Panc1 (cell line): ENCODE measurements around the gene ADGRF1. TPM values are rescaled to one million over a fixed set of nuclear protein-coding genes. Genes with fewer than 3 reads are reported as not detected.

Source experiments
- ATAC-seq: fragments of 200-7000 bp; cut with Tn5 transposase; 2 replicates; pipeline ENCODE4 v1.9.1; 2020; ENCODE audit warnings: mild to moderate bottlenecking, moderate library complexity
- BruUV-seq: library from RNA; stranded (reverse); fragments of 400-500 nt; replicated peaks from 2 replicates; lab custom pipeline; 2021; lab: Mats Ljungman, UMichigan
- CTCF ChIA-PET: fragments of 300-600 bp; sonication (Branson Sonifier 250); formaldehyde crosslinking; loops from one replicate; lab custom pipeline; 2022; ENCODE audit warnings: antibody characterized with exemption; lab: Charles Lee
- POLR2A ChIA-PET: fragments of 300-600 bp; sonication (Branson Sonifier 250); formaldehyde crosslinking; loops from one replicate; lab custom pipeline; 2022; ENCODE audit warnings: antibody characterized with exemption; lab: Charles Lee
- DNase-seq: peaks from one replicate; pipeline ENCODE4 v3.0.0-alpha.2; 2010; ENCODE audit warnings: low read depth, low spot score
- H3K27ac ChIP-seq: 2 replicates; pipeline ENCODE4 v1.5.1; 2011; ENCODE audit warnings: mild to moderate bottlenecking, low read length, inconsistent platforms
- H3K27me3 ChIP-seq: fragments of 200-500 bp; sonication (Bioruptor generic); 2 replicates; pipeline ENCODE4 v1.6.0; 2014; ENCODE audit warnings: low read length, inconsistent platforms; ENCODE audit not compliant: control insufficient read depth, insufficient read depth
- H3K36me3 ChIP-seq: fragments of 200-500 bp; sonication (Bioruptor generic); 2 replicates; pipeline ENCODE4 v1.5.1; 2014; ENCODE audit warnings: inconsistent platforms, mild to moderate bottlenecking, low read length, moderate library complexity; ENCODE audit not compliant: control insufficient read depth, insufficient read depth
- H3K4me1 ChIP-seq: 2 replicates; pipeline ENCODE4 v1.5.1; 2011; ENCODE audit warnings: inconsistent platforms, mild to moderate bottlenecking, low read length, moderate library complexity; ENCODE audit not compliant: control insufficient read depth, insufficient read depth
- H3K4me3 ChIP-seq, 2 experiments: 2 replicates each; pipeline ENCODE4 v1.5.1; 2011 to 2012; ENCODE audit warnings: low read depth in 2 of 2, low read length in 2 of 2, mild to moderate bottlenecking in 2 of 2, inconsistent platforms in 1 of 2, moderate library complexity in 1 of 2
- H3K9me3 ChIP-seq: fragments of 200-500 bp; sonication (Bioruptor generic); 2 replicates; pipeline ENCODE4 v1.5.1; 2014; ENCODE audit warnings: low read depth, mild to moderate bottlenecking, inconsistent platforms, low read length, moderate library complexity; ENCODE audit not compliant: control insufficient read depth, insufficient read depth
- CTCF ChIP-seq: fragments of 450-650 bp; IDR thresholded peaks from 2 replicates; pipeline ENCODE4 v1.5.1; 2017; ENCODE audit warnings: mild to moderate bottlenecking
- POLR2AphosphoS5 ChIP-seq: IDR thresholded peaks from 2 replicates; pipeline ENCODE4 v1.6.1; 2012; ENCODE audit warnings: mild to moderate bottlenecking, low read depth, low read length, moderate library complexity
- REST ChIP-seq, 2 experiments: IDR thresholded peaks; 2 replicates each; pipeline ENCODE4 v1.6.1; 2011 to 2012; ENCODE audit warnings: low read depth in 2 of 2, control low read depth in 1 of 2, low read length in 1 of 2, mild to moderate bottlenecking in 1 of 2, moderate library complexity in 1 of 2; ENCODE audit not compliant: insufficient read depth in 1 of 2
- SIN3A ChIP-seq: IDR thresholded peaks from 2 replicates; pipeline ENCODE4 v1.6.1; 2012; ENCODE audit warnings: low read depth, mild to moderate bottlenecking, low read length, moderate library complexity, borderline replicate concordance; ENCODE audit not compliant: insufficient read depth
- TCF7L2 ChIP-seq: IDR thresholded peaks from 2 replicates; pipeline ENCODE4 v1.6.1; 2011; ENCODE audit warnings: mild to moderate bottlenecking, low read depth, low read length, inconsistent platforms
- in situ Hi-C: cut with HindIII; loops from 2 replicates; pipeline ENCODE4 v1.10.0; 2016; ENCODE audit warnings: low sequenced_read_pairs, low pct_unique_long_range_greater_than_20kb
- intact Hi-C: fragments of 100-400 bp; cut with micrococcal nuclease; formaldehyde crosslinking; loops from one replicate; pipeline ENCODE4 v1.10.0; 2022; ENCODE audit not compliant: unreplicated experiment
- total RNA-seq: library from RNA; stranded (reverse); gene quantifications from one replicate; pipeline ENCODE4 v1.2.1, GENCODE V29; 2021; ENCODE audit not compliant: unreplicated experiment

Gene ADGRF1
- total RNA-seq, 1 experiment from 2014 or later = 0.95 TPM

GRCh38 chr6:47005486-47005885 is 36.6 kb downstream of the ADGRF1 start:
- Histone ChIP-seq H3K27ac (no peak overlapping the region), H3K4me1 (no peaks in the 10 kb centered on the region; the same call in 1 of the 2 replicates), H3K4me3 (no peak overlapping the region), H3K36me3 (no peaks in the 10 kb centered on the region), H3K27me3 (no peaks in the 10 kb centered on the region), H3K9me3 (no peaks in the 10 kb centered on the region)
- DNase-seq (no peak), ATAC-seq (no peak)
- in situ Hi-C loops (no loop called here), intact Hi-C loops (no loop called here)
- POLR2A ChIA-PET = no interaction called here
- CTCF ChIA-PET = interaction anchor here (0.6 kb wide), 1 partner anchor 939 kb away, joined by 4 read pairs; no protein-coding TSS in a partner anchor
- no TSS peak for BruUV-seq
- TF ChIP-seq TCF7L2 (no peak), CTCF (no peak), REST (IDR thresholded peaks at IDR 0.05; ENCODE audit: insufficient read depth in 1 of 2, low read depth in 2 of 2, low read length in 1 of 2) (no peak), POLR2AphosphoS5 (no peak), SIN3A (no peak)

GRCh38 chr6:47004463-47004862 is 37.7 kb downstream of the ADGRF1 start:
- Histone ChIP-seq H3K4me3 (no peak overlapping the region), H3K4me1 (no peaks in the 10 kb centered on the region; the same call in 1 of the 2 replicates), H3K27ac (no peak overlapping the region), H3K9me3 (no peaks in the 10 kb centered on the region), H3K27me3 (no peaks in the 10 kb centered on the region), H3K36me3 (no peaks in the 10 kb centered on the region)
- in situ Hi-C loops = no loop called here
- ATAC-seq (no peak), DNase-seq (no peak)
- ChIA-PET CTCF (no interaction called here), POLR2A (no interaction called here)
- no peak for TF ChIP-seq CTCF
- TF ChIP-seq SIN3A = no peak
- no peak for TF ChIP-seq TCF7L2
- no peak for TF ChIP-seq POLR2AphosphoS5
- TF ChIP-seq REST (IDR thresholded peaks at IDR 0.05; ENCODE audit: insufficient read depth in 1 of 2, low read depth in 2 of 2, low read length in 1 of 2) = no peak
- intact Hi-C loops = no loop called here
- BruUV-seq = no TSS peak
